Measurements from ENCODE around the gene AMHR2. TPM values are rescaled to one million over a fixed set of nuclear protein-coding genes. Genes with fewer than 3 reads are reported as not detected.

AMHR2 gene
- total RNA-seq, 1 experiment from 2014 or later: not detected

DNA sequence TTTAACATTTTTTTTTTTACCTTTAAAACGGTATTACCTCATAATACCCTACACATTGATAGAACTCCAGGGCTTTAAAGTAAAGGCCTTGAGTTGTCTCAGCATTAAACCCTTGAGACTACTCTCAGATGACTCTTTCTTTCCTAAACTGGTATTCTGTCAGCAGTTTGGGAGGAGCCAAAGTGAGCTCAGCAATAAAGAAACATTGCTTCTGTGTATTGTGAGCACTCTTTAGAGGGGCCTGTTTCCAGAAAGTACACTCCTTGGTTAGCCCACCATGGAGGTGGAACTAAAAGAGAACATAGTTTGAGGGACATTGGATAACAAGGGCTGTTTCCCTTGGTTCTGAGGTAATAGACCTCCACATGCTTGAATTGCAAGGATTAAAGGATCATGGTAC, 55.2 kb downstream of the AMHR2 start:
- no TSS peak for BruUV-seq (replicated peaks)
- intact Hi-C loops (cut with micrococcal nuclease; ENCODE audit: unreplicated experiment): no loop called here
- TF ChIP-seq, protein P1, sequence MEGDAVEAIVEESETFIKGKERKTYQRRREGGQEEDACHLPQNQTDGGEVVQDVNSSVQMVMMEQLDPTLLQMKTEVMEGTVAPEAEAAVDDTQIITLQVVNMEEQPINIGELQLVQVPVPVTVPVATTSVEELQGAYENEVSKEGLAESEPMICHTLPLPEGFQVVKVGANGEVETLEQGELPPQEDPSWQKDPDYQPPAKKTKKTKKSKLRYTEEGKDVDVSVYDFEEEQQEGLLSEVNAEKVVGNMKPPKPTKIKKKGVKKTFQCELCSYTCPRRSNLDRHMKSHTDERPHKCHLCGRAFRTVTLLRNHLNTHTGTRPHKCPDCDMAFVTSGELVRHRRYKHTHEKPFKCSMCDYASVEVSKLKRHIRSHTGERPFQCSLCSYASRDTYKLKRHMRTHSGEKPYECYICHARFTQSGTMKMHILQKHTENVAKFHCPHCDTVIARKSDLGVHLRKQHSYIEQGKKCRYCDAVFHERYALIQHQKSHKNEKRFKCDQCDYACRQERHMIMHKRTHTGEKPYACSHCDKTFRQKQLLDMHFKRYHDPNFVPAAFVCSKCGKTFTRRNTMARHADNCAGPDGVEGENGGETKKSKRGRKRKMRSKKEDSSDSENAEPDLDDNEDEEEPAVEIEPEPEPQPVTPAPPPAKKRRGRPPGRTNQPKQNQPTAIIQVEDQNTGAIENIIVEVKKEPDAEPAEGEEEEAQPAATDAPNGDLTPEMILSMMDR (IDR thresholded peaks at IDR 0.05; ENCODE audit: unreplicated experiment): no peak
- Mint-ChIP-seq H3K27ac (ENCODE audit: unreplicated experiment) (no peak overlapping the region), H3K36me3 (ENCODE audit: insufficient read depth, unreplicated experiment) (peaks cover 66% of the 10 kb centered on the region), H3K4me3 (ENCODE audit: low read depth, unreplicated experiment) (no peak overlapping the region), H3K9me3 (ENCODE audit: low read depth, unreplicated experiment) (no peaks in the 10 kb centered on the region), H3K4me1 (ENCODE audit: low read depth, unreplicated experiment) (no peaks in the 10 kb centered on the region), H3K27me3 (ENCODE audit: unreplicated experiment) (no peaks in the 10 kb centered on the region)
- no peak for DNase-seq
- CTCF ChIA-PET: no interaction called here

DNA sequence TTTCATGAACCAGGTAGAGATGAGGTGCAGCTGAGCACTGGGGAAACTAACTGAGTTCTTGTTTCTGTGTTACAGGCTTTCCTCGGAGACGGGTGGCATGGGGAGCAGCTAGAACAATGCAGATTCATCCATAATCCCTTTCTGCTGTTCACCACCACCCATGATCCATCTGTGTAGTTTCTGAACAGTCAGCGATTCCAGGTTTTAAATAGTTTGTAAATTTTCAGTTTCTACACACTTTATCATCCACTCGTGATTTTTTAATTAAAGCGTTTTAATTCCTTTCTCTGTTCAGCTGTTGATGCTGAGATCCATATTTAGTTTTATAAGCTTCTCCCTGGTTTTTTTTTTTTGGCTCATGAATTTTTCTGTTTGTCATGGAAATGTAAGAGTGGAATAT, 55.7 kb downstream of the AMHR2 start:
- no peak for DNase-seq
- TF ChIP-seq, protein P1 (IDR thresholded peaks at IDR 0.05; ENCODE audit: unreplicated experiment): no peak
- peaks cover 66% of the 10 kb centered on the region for H3K36me3 Mint-ChIP-seq (ENCODE audit: insufficient read depth, unreplicated experiment)
- H3K27ac Mint-ChIP-seq (ENCODE audit: unreplicated experiment): no peak overlapping the region
- H3K27me3 Mint-ChIP-seq (ENCODE audit: unreplicated experiment): no peaks in the 10 kb centered on the region
- no peak overlapping the region for H3K4me3 Mint-ChIP-seq (ENCODE audit: low read depth, unreplicated experiment)
- H3K4me1 Mint-ChIP-seq (ENCODE audit: low read depth, unreplicated experiment): no peaks in the 10 kb centered on the region
- intact Hi-C loops (cut with micrococcal nuclease; ENCODE audit: unreplicated experiment): no loop called here
- no peaks in the 10 kb centered on the region for H3K9me3 Mint-ChIP-seq (ENCODE audit: low read depth, unreplicated experiment)
- CTCF ChIA-PET: no interaction called here
- BruUV-seq (replicated peaks): no TSS peak

DNA sequence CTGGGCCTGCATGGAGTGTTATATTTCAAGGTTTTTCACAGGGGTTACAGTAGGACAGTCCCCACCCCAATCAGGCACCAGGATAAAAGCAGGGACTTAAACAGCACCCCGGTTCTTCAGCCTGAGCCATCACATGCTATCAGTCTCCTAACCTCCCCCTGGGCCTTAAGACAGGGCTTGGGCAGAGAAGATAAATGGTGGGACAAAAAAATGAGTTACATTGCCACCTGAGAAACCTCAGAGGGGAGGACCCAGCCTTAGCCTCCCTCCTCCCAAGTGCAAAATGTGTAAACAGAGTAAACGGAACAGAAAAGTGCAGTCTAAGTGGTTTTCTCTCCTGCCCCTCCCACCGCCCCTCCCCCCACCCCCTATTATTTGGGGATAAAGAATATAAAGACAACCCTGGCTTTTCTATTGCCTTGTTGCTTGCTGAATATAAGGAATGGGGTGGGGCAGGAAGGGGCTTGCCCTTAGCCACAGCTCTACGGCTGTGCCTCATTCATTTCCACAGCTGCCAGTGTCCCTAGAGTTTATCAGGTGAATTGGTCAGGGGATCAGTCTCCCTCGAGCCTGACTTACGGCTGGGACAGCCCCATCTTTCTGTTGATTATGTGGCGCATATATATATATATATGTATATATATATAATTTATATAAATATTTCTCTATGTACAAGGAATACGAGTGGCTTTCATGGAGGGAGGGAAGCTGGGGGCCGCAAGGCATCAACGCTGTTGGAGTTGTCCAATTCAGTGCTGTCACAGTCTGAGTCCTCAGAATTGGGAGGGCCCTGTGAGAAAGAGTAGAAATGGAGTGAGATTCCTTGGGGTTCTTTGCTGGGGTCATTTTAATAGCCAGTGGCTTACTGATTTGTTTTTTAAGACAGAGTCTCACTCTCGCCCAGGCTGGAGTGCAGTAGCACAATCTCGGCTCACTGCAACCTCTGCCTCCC, 57.1 kb downstream of the AMHR2 start:
- no TSS peak for BruUV-seq (replicated peaks)
- no peaks in the 10 kb centered on the region for H3K9me3 Mint-ChIP-seq (ENCODE audit: low read depth, unreplicated experiment)
- TF ChIP-seq, protein P1 (IDR thresholded peaks at IDR 0.05; ENCODE audit: unreplicated experiment): no peak
- no peak overlapping the region for H3K27ac Mint-ChIP-seq (ENCODE audit: unreplicated experiment)
- H3K4me1 Mint-ChIP-seq (ENCODE audit: low read depth, unreplicated experiment): no peaks in the 10 kb centered on the region
- intact Hi-C loops (cut with micrococcal nuclease; ENCODE audit: unreplicated experiment): no loop called here
- H3K36me3 Mint-ChIP-seq (ENCODE audit: insufficient read depth, unreplicated experiment): peaks cover 60% of the 10 kb centered on the region
- CTCF ChIA-PET: interaction anchor here (0.6 to 1.1 kb wide), 2 partner anchors 28 to 662 kb away, joined by 3 read pairs; no protein-coding TSS in a partner anchor
- DNase-seq: no peak
- H3K4me3 Mint-ChIP-seq (ENCODE audit: low read depth, unreplicated experiment): no peak overlapping the region
- H3K27me3 Mint-ChIP-seq (ENCODE audit: unreplicated experiment): no peaks in the 10 kb centered on the region

Other genes starting within 250 kb of the AMHR2 start
- 30.3 and 32.7 TPM in 2 replicates for gene ZNF740, start 243.1 kb upstream of the AMHR2 start, total RNA-seq (2022)
- gene CSAD, start 242.9 kb upstream of the AMHR2 start, total RNA-seq (2022): 12.2 and 24.0 TPM in 2 replicates
- gene ITGB7, start 216.6 kb upstream of the AMHR2 start, total RNA-seq (2022): 4.3 and 5.0 TPM in 2 replicates
- 36.7 and 43.0 TPM in 2 replicates for gene RARG, start 191.6 kb upstream of the AMHR2 start, total RNA-seq (2022)
- gene ESPL1, start 155.6 kb upstream of the AMHR2 start, total RNA-seq (2022): 24.3 and 31.1 TPM in 2 replicates
- gene PFDN5, start 128.3 kb upstream of the AMHR2 start, total RNA-seq (2022): 178 and 185 TPM in 2 replicates
- gene MYG1, start 124.2 kb upstream of the AMHR2 start, total RNA-seq (2022): 29.7 and 32.4 TPM in 2 replicates
- 31.0 and 33.6 TPM in 2 replicates for gene AAAS, start 102.2 kb upstream of the AMHR2 start, total RNA-seq (2022)
- not detected in 2 replicates for gene SP7, start 87.5 kb upstream of the AMHR2 start, total RNA-seq (2022)
- 52.5 and 58.0 TPM in 2 replicates for gene SP1, start 43.7 kb upstream of the AMHR2 start, total RNA-seq (2022)
- gene PRR13, start 17.9 kb downstream of the AMHR2 start, total RNA-seq (2022): 151 and 184 TPM in 2 replicates
- gene PCBP2, start 28.2 kb downstream of the AMHR2 start, total RNA-seq (2022): 464 and 528 TPM in 2 replicates
- gene MAP3K12, start 75.6 kb downstream of the AMHR2 start, total RNA-seq (2022): 4.6 and 5.8 TPM in 2 replicates
- gene TARBP2, start 77.4 kb downstream of the AMHR2 start, total RNA-seq (2022): 20.7 and 21.8 TPM in 2 replicates
- gene NPFF, start 83.6 kb downstream of the AMHR2 start, total RNA-seq (2022): not detected in 2 replicates
- gene ATF7, start 202.5 kb downstream of the AMHR2 start, total RNA-seq (2022): 18.0 and 24.9 TPM in 2 replicates

Data from Calu3 (cell line).